HG03039 (cell line): ENCODE measurements around the gene USP15.

ENCODE experiments used
- ATAC-seq: cut with Tn5 transposase; IDR thresholded peaks from one replicate; pipeline ENCODE4 v1.9.1; 2021; ENCODE audit warnings: mild to moderate bottlenecking, moderate library complexity; ENCODE audit not compliant: unreplicated experiment

USP15 gene

DNA sequence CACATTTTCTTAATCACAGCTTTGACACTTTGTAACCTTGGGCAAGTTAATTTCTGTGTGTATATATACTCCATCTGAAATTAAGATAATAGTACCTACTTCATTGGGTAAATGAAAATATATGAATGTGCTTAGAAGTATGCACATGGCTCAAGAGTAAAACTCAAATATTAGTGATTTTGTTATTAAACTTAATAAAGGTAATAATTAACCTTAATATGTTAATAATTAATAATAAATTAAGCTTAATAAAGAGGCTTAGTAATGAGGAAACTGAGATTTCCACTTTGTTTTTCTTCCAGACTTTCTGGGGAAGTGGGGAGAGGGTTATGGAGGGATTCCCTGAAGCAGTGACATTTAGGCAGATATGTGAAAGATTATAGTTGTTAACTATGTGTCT is 19.8 kb downstream of the USP15 start:
- no peak for ATAC-seq

DNA sequence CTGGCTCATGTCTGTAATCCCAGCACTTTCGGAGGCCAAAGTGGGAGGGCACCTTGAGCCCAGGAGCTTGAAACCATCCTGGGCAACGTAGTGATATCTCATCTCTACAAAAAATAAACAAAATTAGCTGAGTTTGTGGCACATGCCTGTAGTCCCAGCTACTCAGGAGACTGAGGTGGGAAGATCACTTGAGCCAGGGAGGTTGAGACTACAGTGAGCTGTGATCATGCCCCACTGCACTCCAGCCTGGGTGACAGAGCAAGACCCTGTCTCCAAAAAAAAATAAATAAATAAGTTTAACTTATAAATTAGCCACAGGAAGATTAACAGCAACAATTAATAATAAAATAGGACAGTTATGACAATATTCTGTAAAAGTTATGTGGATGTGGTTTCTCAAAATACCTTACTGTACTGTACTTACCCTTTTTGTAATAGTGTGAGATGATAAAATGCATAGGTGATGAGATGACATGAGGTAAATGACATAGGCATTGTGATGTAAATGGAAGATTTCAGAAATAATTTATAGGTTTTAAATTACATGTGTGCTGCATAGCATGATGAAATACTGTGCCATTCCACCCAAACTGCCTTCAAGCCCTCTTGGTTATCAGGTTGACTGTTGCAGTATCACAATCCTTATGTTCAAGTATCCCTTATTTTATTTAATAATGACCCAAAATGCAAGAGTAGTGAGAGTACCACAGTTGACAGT is 22.0 kb downstream of the USP15 start:
- ATAC-seq = no peak

GRCh38 chr12:62284749-62285148 is 24.5 kb downstream of the USP15 start:
- ATAC-seq = no peak

DNA sequence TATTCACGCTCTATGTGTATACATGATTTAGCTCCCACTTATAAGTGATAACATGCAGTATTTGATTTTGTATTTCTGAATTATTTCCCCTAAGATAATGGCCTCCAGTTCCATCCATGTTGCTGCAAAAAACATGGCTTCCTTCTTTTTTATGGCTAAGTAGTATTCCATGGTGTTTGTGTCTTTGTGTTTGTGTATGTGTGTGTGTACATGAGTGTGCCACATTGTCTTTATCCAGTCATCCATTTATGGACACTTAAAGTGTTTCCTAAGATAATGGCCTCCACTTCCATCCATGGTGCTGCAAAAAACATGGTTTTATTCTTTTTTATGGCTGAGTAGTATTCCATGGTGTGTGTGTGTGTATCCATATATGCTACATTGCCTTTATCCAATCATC is 25.1 kb downstream of the USP15 start:
- ATAC-seq = no peak

DNA sequence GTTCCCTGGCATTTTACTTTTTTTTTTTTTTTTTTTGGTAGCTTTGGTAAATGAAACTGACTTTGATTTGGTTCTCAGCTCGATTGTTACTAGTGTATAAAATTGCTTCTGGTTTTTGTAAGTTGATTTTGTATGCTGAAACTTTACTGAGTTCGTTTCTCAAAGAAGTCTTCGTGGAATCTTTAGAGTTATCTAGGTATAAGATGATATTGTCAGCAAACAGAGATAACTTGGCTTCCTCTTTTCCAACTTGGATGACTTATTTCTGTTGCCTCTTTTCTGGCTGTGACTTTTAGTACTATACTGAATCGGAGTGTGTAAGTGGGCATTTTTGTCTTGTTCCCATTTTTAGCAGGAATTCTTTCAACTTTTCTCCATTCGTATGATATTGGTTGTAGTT is 28.1 kb downstream of the USP15 start:
- no peak for ATAC-seq

DNA sequence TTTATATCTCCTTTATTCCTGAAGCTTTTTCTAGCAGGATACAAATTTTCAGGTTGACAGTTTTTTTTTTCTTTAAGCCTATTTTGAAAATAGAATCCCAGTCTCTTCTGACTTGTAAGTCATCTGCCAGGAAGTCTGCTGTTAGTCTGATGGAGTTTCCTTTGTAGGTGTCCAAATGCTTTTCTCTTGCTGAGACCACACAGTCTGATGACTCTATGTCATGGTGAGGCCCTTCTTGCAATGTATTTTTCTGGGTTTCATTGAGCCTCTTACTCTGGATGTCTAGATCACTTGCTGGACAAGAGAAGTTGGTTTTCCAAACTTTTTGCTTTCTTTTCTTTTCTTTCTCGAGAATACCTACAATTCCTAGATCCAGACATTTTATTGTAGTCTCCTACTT is 30.6 kb downstream of the USP15 start:
- no peak for ATAC-seq

DNA sequence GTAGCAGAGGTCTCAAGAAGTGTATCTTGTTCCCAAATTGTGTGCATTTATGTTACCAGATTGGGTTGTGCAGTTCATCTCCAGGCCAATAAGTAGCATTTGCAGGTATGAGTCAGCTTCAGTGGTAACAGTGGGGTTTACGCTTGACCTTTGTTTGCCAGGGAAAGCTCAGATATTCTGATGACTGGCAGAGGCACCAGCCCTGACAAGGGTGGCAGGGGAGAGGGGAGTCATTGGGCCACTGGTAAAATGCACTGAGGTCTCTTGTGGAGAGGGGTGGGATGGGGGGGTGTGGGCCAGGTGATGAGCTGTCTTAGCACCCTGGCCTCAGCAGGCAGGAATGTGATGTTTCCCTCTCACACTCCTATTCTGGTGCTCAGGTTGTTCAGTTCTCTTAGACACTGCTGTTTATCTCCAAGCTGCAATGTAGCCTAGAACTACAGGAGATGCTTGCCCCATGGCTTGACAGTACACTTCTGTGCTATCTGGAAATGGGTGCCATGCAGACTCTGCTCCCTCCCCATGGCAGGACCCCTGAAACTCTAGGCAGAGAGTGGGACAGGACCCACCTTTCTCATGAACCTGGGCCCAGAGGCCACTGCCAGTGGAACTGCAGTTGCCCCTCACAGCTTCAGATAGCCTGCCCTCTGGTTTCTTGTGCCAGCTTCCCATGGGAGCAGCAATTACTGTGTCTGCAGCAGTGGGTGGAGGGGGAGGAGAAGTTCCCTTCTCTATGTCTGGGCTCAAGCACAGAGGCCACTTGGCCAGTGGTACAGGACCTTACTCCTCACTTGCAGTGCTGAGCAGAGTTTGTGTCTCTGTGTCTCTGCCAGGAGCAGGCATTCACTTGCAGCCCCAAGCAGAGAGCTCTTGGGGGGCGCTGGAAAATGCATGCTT is 31.9 kb downstream of the USP15 start:
- ATAC-seq = no peak

DNA sequence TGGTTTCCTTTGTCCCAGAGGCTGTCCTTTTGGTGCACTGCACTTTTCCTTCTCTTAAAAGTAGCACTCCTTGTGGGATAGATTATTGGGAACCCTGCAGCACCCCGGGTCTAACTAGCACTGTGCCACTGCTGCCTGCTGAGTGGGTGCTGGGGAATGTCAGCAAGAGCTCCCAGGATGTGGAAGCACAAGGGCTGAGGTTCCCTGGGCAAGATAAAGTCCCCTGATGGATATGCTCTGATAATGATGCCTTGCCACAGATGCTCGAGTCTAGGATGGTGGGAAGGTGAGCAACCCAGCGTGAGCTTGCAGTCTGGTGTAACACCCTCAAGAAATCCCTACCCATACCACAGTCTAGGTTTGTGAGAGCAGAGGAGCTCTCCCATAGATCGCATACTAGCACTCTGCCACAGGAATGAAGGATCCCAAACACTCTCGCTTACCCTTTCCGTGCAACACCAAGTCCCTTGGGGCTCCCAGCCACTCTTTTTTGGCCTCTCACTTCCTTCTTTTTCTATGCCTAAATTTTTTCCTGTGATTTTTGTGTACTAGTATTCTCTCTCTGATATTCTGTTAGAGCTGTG is 32.6 kb downstream of the USP15 start:
- ATAC-seq = no peak

GRCh38 chr12:62294378-62294777 is 34.2 kb downstream of the USP15 start:
- no peak for ATAC-seq

DNA sequence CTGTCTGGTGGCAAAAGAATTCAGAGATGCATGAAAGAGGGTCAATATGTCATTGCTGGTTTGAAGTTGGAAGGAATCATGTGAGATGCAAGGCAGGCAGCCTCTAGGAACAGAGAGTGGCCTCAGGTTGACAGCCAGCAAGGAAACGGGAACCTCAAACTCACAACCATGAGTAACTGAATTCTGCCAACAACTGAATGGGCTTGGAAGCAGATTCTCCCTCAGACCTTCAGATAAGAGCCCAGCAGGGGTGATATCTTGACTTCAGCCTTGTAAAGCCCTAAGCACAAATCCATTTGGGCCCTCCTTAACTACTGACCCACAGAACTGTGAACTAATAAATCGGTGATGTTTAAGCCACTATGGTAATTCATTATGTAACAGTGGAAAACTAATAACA is 35.8 kb downstream of the USP15 start:
- no peak for ATAC-seq

DNA sequence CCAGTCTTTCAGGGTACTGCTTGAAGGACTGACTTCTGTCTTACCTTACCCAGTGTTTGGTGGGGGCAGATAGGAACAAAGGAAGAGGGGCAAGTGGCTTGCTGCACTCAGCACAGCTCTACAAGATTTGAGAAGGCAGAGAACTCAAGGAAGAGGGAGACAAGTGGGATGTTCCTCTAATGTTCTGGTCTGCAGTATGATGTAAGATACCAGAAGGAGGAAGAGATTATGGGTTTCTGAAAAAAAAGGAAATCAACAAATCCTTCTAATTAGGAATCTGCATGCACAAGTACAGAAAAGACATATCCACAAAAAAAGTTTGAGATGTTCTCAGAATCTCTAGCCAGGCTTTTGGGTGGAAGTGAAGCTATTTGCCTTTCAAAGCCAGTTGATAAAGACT is 37.1 kb downstream of the USP15 start:
- ATAC-seq = no peak

DNA sequence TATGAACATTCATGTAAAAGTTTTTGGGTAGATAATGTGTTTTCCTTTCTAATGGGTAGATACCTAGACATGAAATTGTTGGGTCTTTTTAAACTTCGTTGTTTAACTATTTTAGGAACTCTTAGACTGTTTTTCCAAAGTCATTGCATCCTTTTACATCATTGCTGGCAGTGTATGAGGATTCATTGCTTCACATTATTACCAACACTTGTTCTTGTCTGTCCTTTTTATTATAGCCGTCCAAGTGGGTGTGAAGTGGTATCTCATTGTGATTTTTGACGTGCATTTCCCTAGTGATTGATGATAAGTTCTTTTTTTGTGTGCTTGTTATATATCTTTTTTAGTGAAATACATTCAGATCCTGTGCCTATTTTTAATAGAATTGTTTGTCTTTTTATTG is 39.4 kb downstream of the USP15 start:
- no peak for ATAC-seq

DNA sequence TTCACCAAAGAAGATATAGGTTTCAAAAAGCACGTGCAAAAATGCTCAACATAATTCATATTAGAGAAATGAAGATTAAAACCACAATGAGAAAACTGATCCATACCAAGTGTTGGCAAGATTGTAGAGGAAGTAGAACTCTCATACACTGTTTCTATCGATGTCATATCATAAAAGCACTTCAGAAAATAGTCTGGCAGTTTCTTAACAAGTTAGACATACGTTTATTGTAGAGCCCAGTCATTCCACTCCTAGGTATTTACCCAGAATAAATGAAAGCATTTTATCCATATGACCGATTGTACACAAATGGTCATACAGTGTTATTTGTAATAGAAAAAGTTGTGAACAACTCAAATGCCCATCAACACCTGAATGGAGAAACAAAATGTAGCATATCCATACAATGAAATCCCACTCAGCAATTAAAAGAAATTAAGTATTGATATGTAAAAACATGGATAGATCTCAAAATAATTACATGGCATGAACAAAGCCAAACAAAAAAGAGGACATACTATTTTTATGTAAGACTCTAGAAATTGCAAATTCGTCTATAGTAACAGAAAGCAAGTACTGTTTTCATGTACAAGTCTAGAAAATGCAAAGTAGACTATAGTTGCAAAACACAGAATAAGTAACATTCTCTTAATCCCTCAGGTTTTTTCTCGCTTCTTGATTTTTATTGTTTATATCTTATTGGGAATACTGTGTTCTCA is 41.0 kb downstream of the USP15 start:
- no peak for ATAC-seq

- no peak for ATAC-seq
Observed at GRCh38 chr12:62301799-62302133, 41.6 kb downstream of the USP15 start.

- no peak for ATAC-seq
Observed at GRCh38 chr12:62304560-62304959, 44.4 kb downstream of the USP15 start.

DNA sequence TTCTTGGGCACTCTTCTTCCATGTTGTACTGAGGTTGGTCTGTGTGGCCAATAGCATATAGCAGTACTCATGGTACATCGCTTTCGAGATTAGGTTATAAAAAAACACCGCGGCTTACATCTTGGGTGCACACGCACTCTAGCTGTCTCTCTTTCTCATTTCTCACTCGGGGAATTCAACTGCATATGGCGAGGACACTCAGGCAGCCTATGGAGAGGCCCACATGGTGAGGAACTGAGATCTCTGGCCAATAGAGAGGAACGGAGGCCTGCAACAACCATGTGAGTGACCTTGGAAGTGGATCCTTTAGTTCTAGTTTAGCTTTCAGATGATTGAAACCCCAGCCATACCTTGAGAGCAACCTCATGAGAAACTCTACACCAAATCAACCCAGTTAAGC is 45.6 kb downstream of the USP15 start:
- ATAC-seq = no peak

DNA sequence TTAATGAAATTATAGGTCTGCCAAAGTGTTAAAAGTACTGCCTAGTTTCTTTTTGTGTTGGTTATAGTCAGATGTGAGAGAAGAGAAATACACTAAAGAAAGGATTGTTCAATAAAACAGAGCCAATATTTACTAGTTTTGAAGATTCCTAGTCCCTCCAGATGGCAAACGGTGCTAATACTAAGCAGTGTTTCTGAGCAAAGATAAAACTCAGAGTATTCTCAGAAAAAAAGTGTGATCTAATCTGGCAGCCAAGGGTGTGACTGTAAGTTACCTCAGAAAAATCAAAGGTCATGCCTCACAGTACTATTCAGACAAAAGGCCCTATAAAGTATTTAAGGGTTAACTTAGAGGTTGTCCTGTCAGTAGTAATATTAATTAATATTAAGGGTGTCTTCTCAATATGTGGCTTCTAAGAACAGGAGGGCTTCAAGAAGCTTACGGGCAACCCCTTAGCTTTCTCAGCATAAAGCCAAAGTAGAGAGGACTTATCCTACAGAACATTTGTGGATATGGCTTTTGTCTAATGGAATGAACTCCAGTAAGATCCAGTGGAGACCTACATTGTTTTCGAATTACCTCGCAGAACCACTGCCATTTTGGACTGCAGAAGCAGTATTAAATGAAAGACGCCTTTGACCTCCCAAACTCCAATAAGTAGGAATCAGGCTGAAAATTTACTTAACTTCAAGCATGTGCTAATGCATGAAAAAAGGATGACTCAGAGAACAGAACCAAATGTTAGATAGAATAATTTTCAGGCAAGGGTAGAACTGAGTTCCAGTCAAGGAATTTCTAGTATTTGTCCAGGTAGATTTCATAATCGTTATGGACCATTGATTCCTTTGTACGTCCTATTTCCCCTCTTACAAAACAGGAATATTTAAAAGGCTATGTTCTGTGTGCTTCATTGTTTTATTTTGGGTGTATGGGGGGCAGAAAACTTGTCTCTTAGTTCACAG is 46.6 kb downstream of the USP15 start:
- no peak for ATAC-seq

DNA sequence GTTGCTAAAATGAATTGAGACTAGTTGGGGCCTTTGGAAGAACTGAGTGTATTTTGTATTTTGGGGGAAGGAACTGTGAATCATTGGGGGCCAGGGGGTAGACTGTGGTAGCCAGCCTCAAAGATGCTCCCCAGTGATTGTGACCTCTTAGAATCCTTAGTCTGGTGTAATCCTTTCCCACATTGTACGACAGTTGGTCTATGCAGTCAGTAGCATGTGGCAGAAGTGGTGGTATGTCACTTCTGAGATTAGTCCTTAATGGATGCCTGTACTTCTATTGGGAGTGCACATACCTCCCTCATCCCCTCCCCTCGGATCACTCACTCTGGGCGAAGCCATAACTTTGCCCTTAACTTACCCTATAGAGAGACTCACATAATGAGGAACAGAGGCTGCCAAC is 48.0 kb downstream of the USP15 start:
- no peak for ATAC-seq

DNA sequence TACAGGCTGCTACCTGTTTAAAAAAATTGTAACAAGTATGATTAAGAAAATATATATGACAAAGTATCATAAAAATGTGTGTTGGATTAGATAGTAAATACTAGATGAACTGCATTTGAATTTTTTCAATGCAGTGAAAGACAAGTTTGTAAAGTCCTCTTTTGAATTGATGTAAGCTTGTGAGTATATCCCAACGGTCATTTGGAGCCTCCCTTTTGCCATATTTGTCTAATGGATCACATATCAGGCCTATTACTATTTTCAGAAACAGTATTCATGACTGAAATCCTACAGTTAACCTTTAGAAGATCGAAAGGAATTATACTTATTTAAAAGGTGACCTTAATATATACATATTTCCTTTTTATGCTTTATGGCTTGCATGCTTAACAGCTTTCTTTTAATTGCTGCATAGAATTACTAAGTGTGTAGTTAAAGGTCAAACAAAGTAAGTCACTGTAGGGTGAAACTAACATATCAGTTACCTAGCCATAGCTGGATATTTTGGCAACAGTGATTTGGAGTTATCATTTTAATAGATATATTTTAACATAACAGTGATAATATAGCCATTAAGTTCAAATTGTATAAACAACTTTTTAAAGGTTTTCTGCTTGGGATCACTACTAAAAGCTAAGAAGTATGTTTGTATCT is 53.6 kb downstream of the USP15 start:
- no peak for ATAC-seq

GRCh38 chr12:62317017-62317416 is 56.8 kb downstream of the USP15 start:
- no peak for ATAC-seq
